Loucy (cell line): ENCODE data around the gene PPFIA4.

Source experiments
- EZH2phosphoT487 ChIP-seq: fragments of 200-600 bp; IDR thresholded peaks from 2 replicates; pipeline ENCODE4 v1.6.1; 2018; ENCODE audit warnings: antibody characterized with exemption, mild to moderate bottlenecking, moderate library complexity, borderline replicate concordance
- TF ChIP-seq, protein P1 (sequence below): fragments of 200-600 bp; sonication (generic); conservative IDR thresholded peaks from 2 replicates; pipeline ENCODE4 v1.5.1; 2014; ENCODE audit warnings: mild to moderate bottlenecking, antibody characterized with exemption, low read length

DNA sequence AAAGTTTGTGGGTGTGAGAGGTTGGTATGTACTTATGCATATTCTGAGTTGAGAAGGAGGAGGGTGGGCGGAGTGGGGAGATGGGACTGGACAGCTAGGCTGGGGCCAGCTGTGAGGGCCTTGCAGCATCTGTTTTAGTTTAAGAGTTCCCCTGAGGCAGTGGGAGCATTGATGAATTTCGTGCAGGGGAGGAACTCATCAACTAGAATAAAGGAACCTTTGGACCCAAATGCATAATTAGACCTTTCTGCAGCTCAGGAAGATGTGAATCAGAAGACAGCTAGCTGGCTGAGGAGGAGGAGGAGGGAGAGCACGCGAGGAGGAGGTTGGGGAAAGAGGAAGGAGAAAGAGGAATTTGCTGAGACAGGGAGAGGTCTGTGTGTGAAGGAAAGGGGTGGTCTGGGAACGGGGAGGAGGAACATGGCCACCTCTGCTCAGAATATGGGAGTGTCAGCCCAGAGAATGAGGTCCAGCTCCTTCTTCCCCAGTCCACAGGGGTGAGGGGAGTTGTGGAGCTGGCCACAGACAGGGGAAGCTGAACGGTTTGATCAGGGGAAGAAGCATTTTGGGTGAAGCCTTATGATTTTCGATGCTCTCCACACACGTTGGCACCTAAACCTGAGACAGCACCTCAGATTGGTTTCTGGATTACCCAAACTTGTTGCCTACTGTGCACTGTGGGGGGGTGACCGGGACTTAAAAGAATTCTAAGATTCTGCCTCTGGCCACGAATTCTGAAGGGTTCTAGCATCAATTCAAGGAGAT is 31.8 kb downstream of the PPFIA4 start:
- TF ChIP-seq, protein P1, sequence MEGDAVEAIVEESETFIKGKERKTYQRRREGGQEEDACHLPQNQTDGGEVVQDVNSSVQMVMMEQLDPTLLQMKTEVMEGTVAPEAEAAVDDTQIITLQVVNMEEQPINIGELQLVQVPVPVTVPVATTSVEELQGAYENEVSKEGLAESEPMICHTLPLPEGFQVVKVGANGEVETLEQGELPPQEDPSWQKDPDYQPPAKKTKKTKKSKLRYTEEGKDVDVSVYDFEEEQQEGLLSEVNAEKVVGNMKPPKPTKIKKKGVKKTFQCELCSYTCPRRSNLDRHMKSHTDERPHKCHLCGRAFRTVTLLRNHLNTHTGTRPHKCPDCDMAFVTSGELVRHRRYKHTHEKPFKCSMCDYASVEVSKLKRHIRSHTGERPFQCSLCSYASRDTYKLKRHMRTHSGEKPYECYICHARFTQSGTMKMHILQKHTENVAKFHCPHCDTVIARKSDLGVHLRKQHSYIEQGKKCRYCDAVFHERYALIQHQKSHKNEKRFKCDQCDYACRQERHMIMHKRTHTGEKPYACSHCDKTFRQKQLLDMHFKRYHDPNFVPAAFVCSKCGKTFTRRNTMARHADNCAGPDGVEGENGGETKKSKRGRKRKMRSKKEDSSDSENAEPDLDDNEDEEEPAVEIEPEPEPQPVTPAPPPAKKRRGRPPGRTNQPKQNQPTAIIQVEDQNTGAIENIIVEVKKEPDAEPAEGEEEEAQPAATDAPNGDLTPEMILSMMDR: no peak
- no peak for TF ChIP-seq EZH2phosphoT487
